ENCODE results near the gene KRABD2.

DNA sequence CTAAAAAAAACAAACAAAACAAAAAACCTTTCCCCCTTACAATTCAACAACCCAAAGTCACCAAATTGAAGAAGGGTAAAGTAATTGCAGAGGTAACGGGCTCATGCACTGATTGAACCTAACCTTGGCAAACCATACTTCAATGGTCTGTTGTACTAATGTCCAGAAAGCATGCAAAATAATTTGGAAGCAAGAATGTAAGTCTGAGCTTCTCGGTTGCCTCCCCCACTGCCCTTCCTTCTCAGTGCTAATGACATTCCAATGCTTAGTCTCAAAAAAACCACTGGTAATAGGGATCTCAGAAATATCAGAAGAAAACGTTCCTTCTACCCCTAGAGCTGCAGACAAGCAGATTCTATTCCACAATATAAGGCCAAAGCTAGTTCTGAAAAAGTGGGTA lies 15.8 kb downstream of the KRABD2 start:
- TF ChIP-seq, protein P1, sequence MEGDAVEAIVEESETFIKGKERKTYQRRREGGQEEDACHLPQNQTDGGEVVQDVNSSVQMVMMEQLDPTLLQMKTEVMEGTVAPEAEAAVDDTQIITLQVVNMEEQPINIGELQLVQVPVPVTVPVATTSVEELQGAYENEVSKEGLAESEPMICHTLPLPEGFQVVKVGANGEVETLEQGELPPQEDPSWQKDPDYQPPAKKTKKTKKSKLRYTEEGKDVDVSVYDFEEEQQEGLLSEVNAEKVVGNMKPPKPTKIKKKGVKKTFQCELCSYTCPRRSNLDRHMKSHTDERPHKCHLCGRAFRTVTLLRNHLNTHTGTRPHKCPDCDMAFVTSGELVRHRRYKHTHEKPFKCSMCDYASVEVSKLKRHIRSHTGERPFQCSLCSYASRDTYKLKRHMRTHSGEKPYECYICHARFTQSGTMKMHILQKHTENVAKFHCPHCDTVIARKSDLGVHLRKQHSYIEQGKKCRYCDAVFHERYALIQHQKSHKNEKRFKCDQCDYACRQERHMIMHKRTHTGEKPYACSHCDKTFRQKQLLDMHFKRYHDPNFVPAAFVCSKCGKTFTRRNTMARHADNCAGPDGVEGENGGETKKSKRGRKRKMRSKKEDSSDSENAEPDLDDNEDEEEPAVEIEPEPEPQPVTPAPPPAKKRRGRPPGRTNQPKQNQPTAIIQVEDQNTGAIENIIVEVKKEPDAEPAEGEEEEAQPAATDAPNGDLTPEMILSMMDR (IDR thresholded peaks at IDR 0.05) = no peak
- no peak for TF ChIP-seq EP300 (IDR thresholded peaks at IDR 0.05)
